ENCODE data around the gene TMEM129.

- TF ChIP-seq CTCF (IDR thresholded peaks at IDR 0.05; ENCODE audit: borderline replicate concordance, extremely low read depth, low read length, poor library complexity, severe bottlenecking) (no peak), EZH2 (IDR thresholded peaks at IDR 0.05; ENCODE audit: borderline replicate concordance, low read depth, low read length, severe bottlenecking) (no peak)
These were observed 22.9 kb upstream of the TMEM129 start for GRCh38 chr4:1743975-1744374.
